ENCODE results near the gene C2orf68. TPM values are rescaled to one million over a fixed set of nuclear protein-coding genes. Genes with fewer than 3 reads are reported as not detected.
A peak's percentile ranks its signal among the peaks of the same experiment; 100 is the strongest.

C2orf68 gene
- total and polyA plus RNA-seq, 2 of the 8 experiments (the other 6 are each of a cell fraction or from before 2014, with no cell fraction given): 46.3 to 49.4 TPM

DNA sequence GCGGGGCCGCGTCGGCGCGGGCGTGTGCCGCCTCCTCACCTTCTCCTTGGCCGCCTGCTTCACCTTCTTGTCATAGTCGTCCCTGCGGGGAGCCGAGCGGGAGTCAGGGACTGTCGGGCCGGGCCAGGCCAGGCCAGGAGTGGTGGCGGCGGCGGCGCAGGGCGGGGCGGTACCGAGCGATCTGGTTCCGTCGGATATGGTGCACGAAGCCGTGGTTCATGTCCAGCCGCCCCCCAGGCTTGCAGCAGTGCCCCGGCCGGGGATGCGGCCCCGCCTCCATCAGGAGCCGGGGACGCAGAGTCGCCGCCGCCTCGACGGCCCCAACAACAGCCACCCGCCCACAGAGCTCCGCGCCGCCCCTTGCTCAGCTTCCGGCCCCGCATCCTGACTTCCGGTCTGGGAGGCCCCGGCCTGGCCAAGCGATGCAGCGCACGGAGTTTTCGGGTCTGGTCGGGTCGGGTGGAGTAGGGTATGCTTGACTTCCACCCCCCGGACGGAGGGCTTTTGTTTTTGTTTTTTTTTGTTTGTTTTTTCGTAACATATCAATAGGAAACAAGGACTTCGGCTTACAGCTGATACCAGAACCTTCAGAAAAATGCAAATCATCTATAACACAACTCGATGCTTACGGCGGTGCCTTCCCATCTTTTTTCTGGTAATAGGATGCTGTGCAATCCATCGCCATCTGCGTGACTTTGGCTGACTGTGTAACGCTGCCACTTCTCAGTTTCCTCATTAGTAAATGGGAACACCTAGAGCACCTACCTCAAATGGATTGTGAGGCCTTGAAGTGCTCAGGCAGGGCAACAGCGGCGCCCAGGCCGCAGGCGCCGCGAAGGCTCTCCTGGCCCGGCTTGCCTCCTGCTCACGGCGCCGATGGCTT is at the start of gene C2orf68 (continued):
- TF ChIP-seq SP1 (IDR thresholded peaks at IDR 0.05; ENCODE audit: low read depth, low read length) (0 out of 2 replicates have a peak, but pooled peaks have one; percentile 16), ASH2L (IDR thresholded peaks at IDR 0.05; ENCODE audit: low read length) (peak; percentile 80), TBP (IDR thresholded peaks at IDR 0.05; ENCODE audit: low read depth, low read length) (peak; percentile 47), KDM4A (IDR thresholded peaks at IDR 0.05; ENCODE audit: low read depth, low read length, severe bottlenecking) (peak; percentile 67), POLR2A (IDR thresholded peaks at IDR 0.05; ENCODE audit: control extremely low read depth in 1 of 2, low read depth in 2 of 2, low read length in 2 of 2) (peak; percentile 73 to 84), GTF2F1 (IDR thresholded peaks at IDR 0.05; ENCODE audit: borderline replicate concordance, low read depth, low read length) (no peak), KDM5A (IDR thresholded peaks at IDR 0.05; ENCODE audit: low read length) (0 out of 2 replicates have a peak, but pooled peaks have one; percentile 8), EGR1 (IDR thresholded peaks at IDR 0.05; ENCODE audit: borderline replicate concordance, low read depth, low read length) (0 out of 2 replicates have a peak, but pooled peaks have one; percentile 44), POLR2AphosphoS5 (IDR thresholded peaks at IDR 0.05; ENCODE audit: low read depth, low read length) (peak; percentile 68), TAF1 (IDR thresholded peaks at IDR 0.05; ENCODE audit: low read depth, low read length) (peak; percentile 77)
- TF ChIP-seq, protein P1, sequence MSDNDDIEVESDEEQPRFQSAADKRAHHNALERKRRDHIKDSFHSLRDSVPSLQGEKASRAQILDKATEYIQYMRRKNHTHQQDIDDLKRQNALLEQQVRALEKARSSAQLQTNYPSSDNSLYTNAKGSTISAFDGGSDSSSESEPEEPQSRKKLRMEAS (IDR thresholded peaks at IDR 0.05): peak; percentile 44
- TF ChIP-seq, protein P2, sequence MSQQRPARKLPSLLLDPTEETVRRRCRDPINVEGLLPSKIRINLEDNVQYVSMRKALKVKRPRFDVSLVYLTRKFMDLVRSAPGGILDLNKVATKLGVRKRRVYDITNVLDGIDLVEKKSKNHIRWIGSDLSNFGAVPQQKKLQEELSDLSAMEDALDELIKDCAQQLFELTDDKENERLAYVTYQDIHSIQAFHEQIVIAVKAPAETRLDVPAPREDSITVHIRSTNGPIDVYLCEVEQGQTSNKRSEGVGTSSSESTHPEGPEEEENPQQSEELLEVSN (IDR thresholded peaks at IDR 0.05): peak; percentile 61
- TF ChIP-seq, protein P3, sequence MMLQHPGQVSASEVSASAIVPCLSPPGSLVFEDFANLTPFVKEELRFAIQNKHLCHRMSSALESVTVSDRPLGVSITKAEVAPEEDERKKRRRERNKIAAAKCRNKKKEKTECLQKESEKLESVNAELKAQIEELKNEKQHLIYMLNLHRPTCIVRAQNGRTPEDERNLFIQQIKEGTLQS (IDR thresholded peaks at IDR 0.05; ENCODE audit: insufficient read depth, low read depth, low read length): no peak
